Daoy (cell line): ENCODE results near the gene PRND. TPM values are rescaled to one million over a fixed set of nuclear protein-coding genes. Genes with fewer than 3 reads are reported as not detected.

Source experiments
- total RNA-seq: library from RNA; depleted of rRNA; stranded (reverse); fragments of >200 nt; shearing (Covaris generic); gene quantifications from 2 replicates; pipeline ENCODE4 v1.2.3, GENCODE V29; 2014; rRNA removed

Gene PRND
- total RNA-seq, 1 experiment from 2014 or later: not detected

Other genes with a start within 250 kb of the PRND start
- 54.9 and 64.8 TPM in 2 replicates for gene PRNP, start 35.5 kb upstream of the PRND start, total RNA-seq
- gene RASSF2, start 101.7 kb downstream of the PRND start, total RNA-seq: 2.0 and 2.3 TPM in 2 replicates